Neutrophil (primary cell): ENCODE measurements around the gene TOX2.

ENCODE experiments used
- H3K27ac ChIP-seq: fragments of 200-600 bp; sonication (generic); 2 replicates; pipeline ENCODE4 v1.5.1; 2016; ENCODE audit warnings: mild to moderate bottlenecking, moderate library complexity
- H3K27me3 ChIP-seq: fragments of 200-600 bp; sonication (generic); 2 replicates; pipeline ENCODE4 v1.6.0; 2016; ENCODE audit warnings: mild to moderate bottlenecking
- H3K36me3 ChIP-seq: fragments of 200-600 bp; sonication (generic); 2 replicates; pipeline ENCODE4 v1.5.1; 2017
- H3K4me1 ChIP-seq, 2 experiments: fragments of 200-600 bp in 1 of 2; sonication (generic) in 1 of 2; 1 replicate in 1 of 2; 2 replicates in 1 of 2; pipeline versions ENCODE4 v1.5.1 to v1.6.1; 2013 to 2016; ENCODE audit warnings: low read depth in 1 of 2, low read length in 1 of 2, mild to moderate bottlenecking in 1 of 2, moderate library complexity in 1 of 2; ENCODE audit not compliant: control insufficient read depth in 1 of 2, insufficient read depth in 1 of 2
- H3K4me3 ChIP-seq, 2 experiments: fragments of 200-600 bp in 1 of 2; sonication (generic) in 1 of 2; 1 replicate in 1 of 2; 2 replicates in 1 of 2; pipeline ENCODE4 v1.5.1; 2013 to 2016; ENCODE audit warnings: low read depth in 1 of 2, low read length in 1 of 2, mild to moderate bottlenecking in 1 of 2, moderate library complexity in 1 of 2
- H3K9me3 ChIP-seq: fragments of 200-600 bp; sonication (generic); 2 replicates; pipeline ENCODE4 v1.5.1; 2016
- CTCF ChIP-seq: fragments of 200-600 bp; sonication (generic); IDR thresholded peaks from 2 replicates; pipeline ENCODE4 v1.5.1; 2016; ENCODE audit warnings: antibody characterized with exemption

The TOX2 gene

DNA sequence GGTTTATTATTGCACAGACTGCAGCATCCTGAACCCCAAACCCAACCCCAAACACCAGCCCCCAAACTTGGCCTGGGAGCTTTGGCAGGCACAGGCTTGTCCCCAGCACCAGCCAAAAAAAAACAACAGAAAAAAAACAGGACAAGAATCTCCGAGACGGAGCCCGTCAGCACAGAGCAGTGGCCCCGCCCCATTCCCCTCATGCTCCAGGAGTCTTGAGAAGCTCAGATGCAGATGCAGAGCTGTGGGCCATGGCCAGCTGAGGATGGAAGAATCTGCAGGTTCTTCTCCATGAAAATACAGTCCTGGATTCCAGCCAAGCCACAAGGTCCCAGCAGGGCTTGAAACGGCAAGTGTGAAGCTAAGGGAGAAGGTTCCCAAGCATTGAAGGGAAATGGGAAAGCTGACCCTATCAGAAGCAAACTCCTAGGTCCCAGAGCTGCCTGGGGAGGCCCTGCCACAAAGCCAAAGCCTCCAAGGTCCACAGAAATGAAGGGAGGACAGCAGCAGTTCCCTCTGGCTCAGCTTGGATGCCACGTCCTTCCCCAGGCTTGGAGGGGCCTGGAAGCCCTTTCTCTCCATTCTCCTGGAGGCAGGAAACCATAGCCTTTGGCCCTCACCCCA lies 197.2 kb downstream of the TOX2 start:
- Histone ChIP-seq H3K27me3 (peaks cover 78% of the 10 kb centered on the region), H3K36me3 (no peaks in the 10 kb centered on the region), H3K27ac (no peak overlapping the region), H3K4me1 (no peaks in the 10 kb centered on the region), H3K9me3 (no peaks in the 10 kb centered on the region), H3K4me3 (no peak overlapping the region)
- TF ChIP-seq CTCF, result no peak

DNA sequence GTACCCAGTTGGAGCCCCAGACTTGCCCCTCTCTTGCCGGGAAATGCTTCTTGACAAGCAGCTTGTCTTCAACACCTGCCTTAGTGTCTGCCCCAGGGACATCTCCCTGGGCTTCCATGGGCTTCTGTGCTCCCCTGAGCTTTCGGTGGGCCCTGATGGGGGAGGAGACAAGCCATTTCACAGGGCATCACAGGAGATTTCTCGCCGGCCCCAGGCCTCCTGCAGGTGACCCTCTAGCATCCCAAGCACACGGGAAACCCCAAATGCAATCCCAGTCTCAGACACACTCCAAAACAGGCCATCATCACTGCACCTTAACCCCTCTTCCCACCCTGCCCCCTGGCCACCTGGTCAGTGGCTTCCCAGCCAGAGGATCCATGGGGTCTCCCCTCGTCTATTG lies 197.8 kb downstream of the TOX2 start:
- Histone ChIP-seq H3K27ac (no peak overlapping the region), H3K4me3 (no peak overlapping the region), H3K9me3 (no peaks in the 10 kb centered on the region), H3K27me3 (peaks cover 78% of the 10 kb centered on the region), H3K4me1 (no peaks in the 10 kb centered on the region), H3K36me3 (no peaks in the 10 kb centered on the region)
- no peak for TF ChIP-seq CTCF

GRCh38 chr20:44112889-44113617 lies 198.4 kb downstream of the TOX2 start:
- no peak for TF ChIP-seq CTCF
- Histone ChIP-seq H3K9me3 (no peaks in the 10 kb centered on the region), H3K27me3 (peaks cover 80% of the 10 kb centered on the region), H3K4me3 (no peak overlapping the region), H3K36me3 (no peaks in the 10 kb centered on the region), H3K4me1 (no peaks in the 10 kb centered on the region), H3K27ac (no peak overlapping the region)

DNA sequence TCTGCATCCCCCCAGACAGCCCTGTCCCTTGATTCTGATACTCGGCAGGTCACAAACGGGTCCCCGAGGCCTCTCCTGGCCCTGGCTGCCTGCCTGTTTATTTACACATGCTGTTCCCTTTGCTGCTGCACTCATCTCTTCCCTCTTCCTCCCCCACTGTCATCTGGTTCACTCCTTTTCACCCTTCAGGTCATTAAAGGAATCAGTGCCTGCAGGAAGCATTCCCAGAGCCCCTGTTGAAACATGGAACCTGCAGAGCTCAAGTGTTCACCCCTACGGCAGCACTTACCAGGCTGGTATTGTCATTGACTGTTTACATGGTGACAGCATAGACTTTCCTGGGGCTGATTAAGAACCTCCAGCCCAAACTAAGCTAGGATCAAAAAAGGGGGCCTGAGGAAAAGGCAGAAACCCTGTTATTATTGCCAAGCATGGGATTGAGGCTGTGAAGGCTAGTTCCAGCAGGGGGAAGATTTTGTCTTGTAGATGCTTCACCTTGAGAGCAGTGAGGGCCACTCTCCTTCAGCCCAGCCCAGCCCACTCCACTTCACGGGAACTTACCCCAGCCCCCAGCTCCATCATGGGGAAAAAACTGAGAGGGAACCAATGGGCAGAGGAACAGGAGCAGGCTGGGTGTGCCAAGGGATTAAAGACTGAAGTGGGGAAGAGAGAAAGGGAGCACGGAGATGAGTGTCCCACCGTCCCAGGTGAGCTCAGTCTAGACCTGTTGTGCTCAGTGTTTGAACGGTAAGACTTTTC lies 199.1 kb downstream of the TOX2 start:
- no peaks in the 10 kb centered on the region for H3K4me1 ChIP-seq
- peaks cover 86% of the 10 kb centered on the region for H3K27me3 ChIP-seq
- H3K36me3 ChIP-seq, result no peaks in the 10 kb centered on the region
- no peak for TF ChIP-seq CTCF
- H3K4me3 ChIP-seq, result no peak overlapping the region
- no peak overlapping the region for H3K27ac ChIP-seq
- no peaks in the 10 kb centered on the region for H3K9me3 ChIP-seq

DNA sequence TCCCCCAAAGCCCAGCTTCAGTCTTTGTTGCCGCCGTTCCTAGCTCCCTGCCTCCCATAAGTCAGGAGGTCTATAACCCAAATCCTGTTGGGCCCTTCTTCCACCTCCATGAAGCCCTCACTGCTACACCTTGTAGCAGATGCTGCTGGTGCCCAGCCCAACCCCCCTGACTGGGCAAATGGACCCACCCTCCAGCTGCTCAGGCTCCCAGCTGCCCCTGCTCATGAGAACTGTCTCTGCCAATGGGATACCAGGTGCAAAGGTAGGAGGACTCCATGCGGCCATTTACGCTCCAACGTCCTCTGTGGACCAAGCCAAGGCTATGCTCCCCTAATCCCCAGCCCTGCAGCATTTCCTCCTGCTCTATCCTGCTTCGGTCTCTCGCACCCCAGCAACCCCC lies 200.5 kb downstream of the TOX2 start:
- peaks cover 90% of the 10 kb centered on the region for H3K27me3 ChIP-seq
- H3K27ac ChIP-seq, result no peak overlapping the region
- no peaks in the 10 kb centered on the region for H3K4me1 ChIP-seq
- no peaks in the 10 kb centered on the region for H3K9me3 ChIP-seq
- H3K36me3 ChIP-seq, result no peaks in the 10 kb centered on the region
- H3K4me3 ChIP-seq, result no peak overlapping the region
- no peak for TF ChIP-seq CTCF
